Lower lobe of right lung (tissue), 2 donors: ENCODE measurements around the gene DCBLD1. TPM values are rescaled to one million over a fixed set of nuclear protein-coding genes. Genes with fewer than 3 reads are reported as not detected.

Experiments used
- ATAC-seq, 2 donors: fragments of 200-7000 bp; cut with Tn5 transposase; one replicate each; pipeline ENCODE4 v1.9.1; 2020 to 2022; ENCODE audit warnings: mild to moderate bottlenecking in 2 of 2, moderate library complexity in 2 of 2
- DNase-seq: peaks from one replicate; pipeline ENCODE4 v3.0.0-alpha.2; 2020
- H3K27ac ChIP-seq: fragments of 200-600 bp; one replicate; pipeline ENCODE4 v1.8.0; 2022
- H3K27me3 ChIP-seq: fragments of 200-600 bp; one replicate; pipeline ENCODE4 v1.8.0; 2022; ENCODE audit warnings: low read depth
- H3K36me3 ChIP-seq: fragments of 200-600 bp; one replicate; pipeline ENCODE4 v1.8.0; 2022; ENCODE audit warnings: mild to moderate bottlenecking
- H3K4me1 ChIP-seq: fragments of 200-600 bp; one replicate; pipeline ENCODE4 v1.8.0; 2022
- H3K4me3 ChIP-seq: fragments of 200-600 bp; one replicate; pipeline ENCODE4 v1.8.0; 2022; ENCODE audit warnings: mild to moderate bottlenecking
- H3K9me3 ChIP-seq: fragments of 200-600 bp; one replicate; pipeline ENCODE4 v1.8.0; 2022
- intact Hi-C: fragments of 100-400 bp; cut with DNase I; formaldehyde crosslinking; loops from one replicate; pipeline ENCODE4 v1.11.0; 2022
- total RNA-seq: library from RNA; stranded (reverse); fragmentation: NEBNext Ultra II Directional; extraction: Animal tissue kit (Norgen Biotek cat#: 25700); gene quantifications from one replicate; pipeline ENCODE4 v1.2.1, GENCODE V29; 2021
- TF ChIP-seq, protein P1 (sequence below): fragments of 200-600 bp; IDR thresholded peaks from one replicate; pipeline ENCODE4 v1.8.0; 2022; ENCODE audit warnings: antibody characterized with exemption, mild to moderate bottlenecking
- donor health status: DM: no; HTN: yes; CAD: no; lungs with severe emphysema.

The DCBLD1 gene
- total RNA-seq, 1 donor from 2014 or later: 18.3 TPM

GRCh38 chr6:117494694-117495318 lies 12.3 kb downstream of the DCBLD1 start:
- Histone ChIP-seq H3K9me3 (no peaks in the 10 kb centered on the region), H3K27me3 (no peaks in the 10 kb centered on the region), H3K4me1 (peaks cover 57% of the 10 kb centered on the region), H3K4me3 (no peak overlapping the region), H3K36me3 (no peaks in the 10 kb centered on the region), H3K27ac (peak overlapping the region; percentile 7)
- intact Hi-C loops: no loop called here
- TF ChIP-seq, protein P1, sequence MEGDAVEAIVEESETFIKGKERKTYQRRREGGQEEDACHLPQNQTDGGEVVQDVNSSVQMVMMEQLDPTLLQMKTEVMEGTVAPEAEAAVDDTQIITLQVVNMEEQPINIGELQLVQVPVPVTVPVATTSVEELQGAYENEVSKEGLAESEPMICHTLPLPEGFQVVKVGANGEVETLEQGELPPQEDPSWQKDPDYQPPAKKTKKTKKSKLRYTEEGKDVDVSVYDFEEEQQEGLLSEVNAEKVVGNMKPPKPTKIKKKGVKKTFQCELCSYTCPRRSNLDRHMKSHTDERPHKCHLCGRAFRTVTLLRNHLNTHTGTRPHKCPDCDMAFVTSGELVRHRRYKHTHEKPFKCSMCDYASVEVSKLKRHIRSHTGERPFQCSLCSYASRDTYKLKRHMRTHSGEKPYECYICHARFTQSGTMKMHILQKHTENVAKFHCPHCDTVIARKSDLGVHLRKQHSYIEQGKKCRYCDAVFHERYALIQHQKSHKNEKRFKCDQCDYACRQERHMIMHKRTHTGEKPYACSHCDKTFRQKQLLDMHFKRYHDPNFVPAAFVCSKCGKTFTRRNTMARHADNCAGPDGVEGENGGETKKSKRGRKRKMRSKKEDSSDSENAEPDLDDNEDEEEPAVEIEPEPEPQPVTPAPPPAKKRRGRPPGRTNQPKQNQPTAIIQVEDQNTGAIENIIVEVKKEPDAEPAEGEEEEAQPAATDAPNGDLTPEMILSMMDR: no peak
- ATAC-seq: peak in 1 of 2 donors; percentile 21
- no peak for DNase-seq

GRCh38 chr6:117495425-117495824 lies 13.0 kb downstream of the DCBLD1 start:
- intact Hi-C loops: no loop called here
- no peaks in the 10 kb centered on the region for H3K9me3 ChIP-seq
- H3K4me3 ChIP-seq: no peak overlapping the region
- DNase-seq: no peak
- TF ChIP-seq, protein P1: no peak
- no peaks in the 10 kb centered on the region for H3K36me3 ChIP-seq
- H3K27ac ChIP-seq: no peak overlapping the region
- ATAC-seq: no peak
- H3K27me3 ChIP-seq: no peaks in the 10 kb centered on the region
- H3K4me1 ChIP-seq: peaks cover 61% of the 10 kb centered on the region

DNA sequence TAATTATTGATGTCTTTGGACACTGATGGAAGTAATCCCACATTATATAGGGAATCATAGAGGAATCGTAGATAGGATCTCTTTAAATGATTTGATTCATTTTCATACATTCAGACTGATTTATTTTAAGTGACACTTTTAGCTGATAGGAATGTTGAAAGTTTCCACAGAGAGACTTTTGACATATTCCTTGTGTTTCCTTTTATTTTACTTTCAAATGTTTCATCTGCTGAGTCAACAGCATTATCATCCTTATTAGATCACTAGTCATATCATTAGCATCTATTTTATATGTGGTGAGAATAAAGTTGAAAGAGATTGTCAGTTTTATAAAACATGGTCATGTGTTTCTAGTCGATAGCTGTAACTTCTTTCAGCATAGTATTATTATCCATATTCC lies 13.4 kb downstream of the DCBLD1 start:
- no peak for DNase-seq
- Histone ChIP-seq H3K4me3 (no peak overlapping the region), H3K36me3 (no peaks in the 10 kb centered on the region), H3K4me1 (peaks cover 61% of the 10 kb centered on the region), H3K27ac (no peak overlapping the region), H3K9me3 (no peaks in the 10 kb centered on the region), H3K27me3 (no peaks in the 10 kb centered on the region)
- no peak for ATAC-seq
- TF ChIP-seq, protein P1: no peak
- intact Hi-C loops: no loop called here

GRCh38 chr6:117496383-117496990 lies 14.0 kb downstream of the DCBLD1 start:
- DNase-seq: no peak
- Histone ChIP-seq H3K27me3 (no peaks in the 10 kb centered on the region), H3K9me3 (no peaks in the 10 kb centered on the region), H3K27ac (peak overlapping the region; percentile 26), H3K36me3 (no peaks in the 10 kb centered on the region), H3K4me3 (peak overlapping the region; percentile 0), H3K4me1 (peaks cover 61% of the 10 kb centered on the region)
- intact Hi-C loops: no loop called here
- TF ChIP-seq, protein P1: no peak
- ATAC-seq: no peak

DNA sequence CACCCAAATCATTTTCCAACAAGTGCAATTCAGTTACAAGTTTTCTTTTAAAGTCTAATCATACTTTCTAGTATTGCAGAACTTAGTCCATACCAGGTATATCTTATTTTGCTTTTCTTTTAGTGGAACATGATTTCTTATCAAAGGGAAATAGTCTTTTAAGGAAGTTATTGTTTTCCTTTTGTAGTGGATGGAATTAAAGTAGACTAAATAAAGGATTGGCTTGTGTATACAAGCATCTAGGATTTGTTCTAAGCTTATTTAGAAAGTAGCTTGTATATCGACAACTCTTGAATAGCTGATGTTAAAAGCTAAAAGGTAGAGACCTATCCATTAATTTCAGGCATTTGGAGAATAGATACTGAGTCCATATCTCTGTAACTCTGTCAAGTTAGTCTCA lies 14.8 kb downstream of the DCBLD1 start:
- no peak for ATAC-seq
- Histone ChIP-seq H3K27me3 (no peaks in the 10 kb centered on the region), H3K36me3 (no peaks in the 10 kb centered on the region), H3K27ac (peak overlapping the region; percentile 26), H3K4me3 (peak overlapping the region; percentile 0), H3K9me3 (no peaks in the 10 kb centered on the region), H3K4me1 (peaks cover 61% of the 10 kb centered on the region)
- no peak for DNase-seq
- TF ChIP-seq, protein P1: no peak
- intact Hi-C loops: no loop called here
